Activated CD4-positive, alpha-beta memory T cell treated with anti-CD3 and anti-CD28 coated beads, Interleukin-2, amount 10 ng/mL, durations not matched to agents 7 days and 5 days (primary cell): ENCODE data around the gene CCDC121. TPM values are rescaled to one million over a fixed set of nuclear protein-coding genes. Genes with fewer than 3 reads are reported as not detected.

ENCODE experiments used
- total RNA-seq, 2 experiments: library from RNA; stranded (reverse); gene quantifications; one replicate each; pipeline ENCODE4 v1.2.3, GENCODE V29; 2021

CCDC121 gene
- total RNA-seq, 2 experiments from 2014 or later = 0.78 to 0.90 TPM

Other genes with a start within 250 kb of the CCDC121 start
- gene ZNF513, start 248.3 kb downstream of the CCDC121 start, total RNA-seq = 10 to 100 TPM; 15.6 to 16.7 TPM
- 100 to 1,000 TPM; 119 to 122 TPM for gene PPM1G, start 219.4 kb downstream of the CCDC121 start, total RNA-seq
- 100 to 1,000 TPM; 103 to 104 TPM for gene NRBP1, start 200.4 kb downstream of the CCDC121 start, total RNA-seq
- gene KRTCAP3, start 186.6 kb downstream of the CCDC121 start, total RNA-seq = 10 to 100 TPM in 1 of 2 experiments, 1 to 10 TPM in 1; 7.5 to 10.1 TPM
- gene IFT172, start 139.3 kb downstream of the CCDC121 start, total RNA-seq = 1 to 10 TPM; 7.9 to 9.9 TPM
- gene FNDC4, start 133.8 kb downstream of the CCDC121 start, total RNA-seq = not detected
- not detected for gene GCKR, start 132.2 kb downstream of the CCDC121 start, total RNA-seq
- gene ZNF512, start 46.0 kb downstream of the CCDC121 start, total RNA-seq = 10 to 100 TPM; 31.4 to 34.0 TPM
- gene GPN1, start within 50 bp of the CCDC121 start, total RNA-seq = 10 to 100 TPM; 45.0 to 45.8 TPM
- 10 to 100 TPM; 36.5 to 37.2 TPM for gene SUPT7L, start 34.6 kb upstream of the CCDC121 start, total RNA-seq
- gene SLC4A1AP, start 34.9 kb upstream of the CCDC121 start, total RNA-seq = 10 to 100 TPM; 27.3 to 27.9 TPM
- 10 to 100 TPM; 58.4 to 58.6 TPM for gene MRPL33, start 142.7 kb upstream of the CCDC121 start, total RNA-seq